ENCODE results near the gene ZSWIM9. TPM values are rescaled to one million over a fixed set of nuclear protein-coding genes. Genes with fewer than 3 reads are reported as not detected.

ZSWIM9 gene
- total RNA-seq, 1 donor from 2014 or later, result 0.36 TPM

- no peaks in the 10 kb centered on the region for H3K27me3 ChIP-seq
- H3K9ac ChIP-seq, result no peak overlapping the region
- no peak for DNase-seq (ENCODE audit: low spot score)
- H3K36me3 ChIP-seq, result no peaks in the 10 kb centered on the region
- H3F3A ChIP-seq (ENCODE audit: low read depth), result peaks cover 15% of the 10 kb centered on the region
- no peaks in the 10 kb centered on the region for H3K79me2 ChIP-seq (ENCODE audit: low read depth)
- TF ChIP-seq, protein P1, sequence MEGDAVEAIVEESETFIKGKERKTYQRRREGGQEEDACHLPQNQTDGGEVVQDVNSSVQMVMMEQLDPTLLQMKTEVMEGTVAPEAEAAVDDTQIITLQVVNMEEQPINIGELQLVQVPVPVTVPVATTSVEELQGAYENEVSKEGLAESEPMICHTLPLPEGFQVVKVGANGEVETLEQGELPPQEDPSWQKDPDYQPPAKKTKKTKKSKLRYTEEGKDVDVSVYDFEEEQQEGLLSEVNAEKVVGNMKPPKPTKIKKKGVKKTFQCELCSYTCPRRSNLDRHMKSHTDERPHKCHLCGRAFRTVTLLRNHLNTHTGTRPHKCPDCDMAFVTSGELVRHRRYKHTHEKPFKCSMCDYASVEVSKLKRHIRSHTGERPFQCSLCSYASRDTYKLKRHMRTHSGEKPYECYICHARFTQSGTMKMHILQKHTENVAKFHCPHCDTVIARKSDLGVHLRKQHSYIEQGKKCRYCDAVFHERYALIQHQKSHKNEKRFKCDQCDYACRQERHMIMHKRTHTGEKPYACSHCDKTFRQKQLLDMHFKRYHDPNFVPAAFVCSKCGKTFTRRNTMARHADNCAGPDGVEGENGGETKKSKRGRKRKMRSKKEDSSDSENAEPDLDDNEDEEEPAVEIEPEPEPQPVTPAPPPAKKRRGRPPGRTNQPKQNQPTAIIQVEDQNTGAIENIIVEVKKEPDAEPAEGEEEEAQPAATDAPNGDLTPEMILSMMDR (IDR thresholded peaks at IDR 0.05), result no peak
- no peak for TF ChIP-seq EZH2 (IDR thresholded peaks at IDR 0.05)
- no peak for TF ChIP-seq EZH2phosphoT487 (IDR thresholded peaks at IDR 0.05)
- H2AFZ ChIP-seq (replicated peaks), result no peak overlapping the region
- no peaks in the 10 kb centered on the region for H3K9me3 ChIP-seq (ENCODE audit: low read depth)
- H3K4me3 ChIP-seq, result no peak overlapping the region
- H3K9me3 Mint-ChIP-seq, result no peaks in the 10 kb centered on the region
- no peak overlapping the region for H3K27ac Mint-ChIP-seq
- peaks cover 9% of the 10 kb centered on the region for H3K4me1 Mint-ChIP-seq
- no peak overlapping the region for H3K4me2 ChIP-seq
- H3K27me3 Mint-ChIP-seq (ENCODE audit: insufficient read depth, low read depth), result peaks cover 2% of the 10 kb centered on the region
- no peaks in the 10 kb centered on the region for H4K20me1 ChIP-seq (ENCODE audit: low read depth)
- no peak overlapping the region for H3K4me3 Mint-ChIP-seq
- peaks cover 16% of the 10 kb centered on the region for H3K36me3 Mint-ChIP-seq
- no peak overlapping the region for H3K27ac ChIP-seq
- H3K4me1 ChIP-seq, result peaks cover 5% of the 10 kb centered on the region
Measured at GRCh38 chr19:48221628-48222027, 51.1 kb downstream of the ZSWIM9 start.

- H3K36me3 Mint-ChIP-seq, result peaks cover 55% of the 10 kb centered on the region
- no peaks in the 10 kb centered on the region for H3F3A ChIP-seq (ENCODE audit: low read depth)
- no peak overlapping the region for H3K27ac Mint-ChIP-seq
- H3K36me3 ChIP-seq, result no peaks in the 10 kb centered on the region
- H3K79me2 ChIP-seq (ENCODE audit: low read depth), result no peaks in the 10 kb centered on the region
- H4K20me1 ChIP-seq (ENCODE audit: low read depth), result no peaks in the 10 kb centered on the region
- H3K9ac ChIP-seq, result no peak overlapping the region
- H3K4me1 Mint-ChIP-seq, result no peaks in the 10 kb centered on the region
- no peak overlapping the region for H3K4me3 Mint-ChIP-seq
- H3K27me3 Mint-ChIP-seq (ENCODE audit: insufficient read depth, low read depth), result no peaks in the 10 kb centered on the region
- no peaks in the 10 kb centered on the region for H3K4me1 ChIP-seq
- H2AFZ ChIP-seq (replicated peaks), result no peak overlapping the region
- TF ChIP-seq EZH2phosphoT487 (IDR thresholded peaks at IDR 0.05), result no peak
- TF ChIP-seq EZH2 (IDR thresholded peaks at IDR 0.05), result no peak
- TF ChIP-seq, protein P1 (IDR thresholded peaks at IDR 0.05), result no peak
- H3K4me3 ChIP-seq, result no peak overlapping the region
- no peak overlapping the region for H3K4me2 ChIP-seq
- no peak for DNase-seq (ENCODE audit: low spot score)
- no peaks in the 10 kb centered on the region for H3K9me3 ChIP-seq (ENCODE audit: low read depth)
- H3K9me3 Mint-ChIP-seq, result peaks cover 9% of the 10 kb centered on the region
- H3K27me3 ChIP-seq, result no peaks in the 10 kb centered on the region
- H3K27ac ChIP-seq, result no peak overlapping the region
Measured at GRCh38 chr19:48230555-48231129, 60.2 kb downstream of the ZSWIM9 start.

DNA sequence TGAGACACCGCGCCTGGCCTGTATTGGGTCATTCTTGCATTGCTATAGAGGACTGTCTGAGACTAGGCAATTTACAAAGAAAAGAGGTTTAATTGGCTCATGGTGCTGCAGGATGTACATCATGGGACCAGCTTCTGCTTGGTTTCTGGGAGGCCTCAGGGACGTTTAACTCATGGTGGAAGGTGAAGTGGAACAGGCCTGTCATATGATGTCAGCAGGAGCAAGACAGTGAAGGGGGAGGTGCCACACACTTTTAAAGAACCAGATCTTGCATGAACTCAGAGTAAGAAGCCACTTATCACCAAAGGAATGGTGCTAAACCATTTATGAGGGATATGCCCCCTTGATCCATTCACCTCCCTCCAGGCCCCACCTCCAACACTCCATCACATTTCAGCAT is 66.6 kb downstream of the ZSWIM9 start:
- H3K4me2 ChIP-seq, result no peak overlapping the region
- Mint-ChIP-seq H3K4me3 (no peak overlapping the region), H3K27ac (no peak overlapping the region), H3K4me1 (no peaks in the 10 kb centered on the region), H3K9me3 (no peaks in the 10 kb centered on the region), H3K36me3 (peaks cover 50% of the 10 kb centered on the region), H3K27me3 (ENCODE audit: insufficient read depth, low read depth) (no peaks in the 10 kb centered on the region)
- H3K79me2 ChIP-seq (ENCODE audit: low read depth), result no peaks in the 10 kb centered on the region
- H4K20me1 ChIP-seq (ENCODE audit: low read depth), result no peaks in the 10 kb centered on the region
- no peak for TF ChIP-seq EZH2 (IDR thresholded peaks at IDR 0.05)
- TF ChIP-seq, protein P1 (IDR thresholded peaks at IDR 0.05), result no peak
- TF ChIP-seq EZH2phosphoT487 (IDR thresholded peaks at IDR 0.05), result no peak
- H3K27ac ChIP-seq, result no peak overlapping the region
- H3K27me3 ChIP-seq, result no peaks in the 10 kb centered on the region
- no peak overlapping the region for H3K9ac ChIP-seq
- H3K4me1 ChIP-seq, result no peaks in the 10 kb centered on the region
- no peaks in the 10 kb centered on the region for H3K36me3 ChIP-seq
- no peak overlapping the region for H2AFZ ChIP-seq (replicated peaks)
- H3K9me3 ChIP-seq (ENCODE audit: low read depth), result no peaks in the 10 kb centered on the region
- no peaks in the 10 kb centered on the region for H3F3A ChIP-seq (ENCODE audit: low read depth)
- no peak for DNase-seq (ENCODE audit: low spot score)
- H3K4me3 ChIP-seq, result no peak overlapping the region
